ENCODE results near the gene PACRG.

PACRG gene

DNA sequence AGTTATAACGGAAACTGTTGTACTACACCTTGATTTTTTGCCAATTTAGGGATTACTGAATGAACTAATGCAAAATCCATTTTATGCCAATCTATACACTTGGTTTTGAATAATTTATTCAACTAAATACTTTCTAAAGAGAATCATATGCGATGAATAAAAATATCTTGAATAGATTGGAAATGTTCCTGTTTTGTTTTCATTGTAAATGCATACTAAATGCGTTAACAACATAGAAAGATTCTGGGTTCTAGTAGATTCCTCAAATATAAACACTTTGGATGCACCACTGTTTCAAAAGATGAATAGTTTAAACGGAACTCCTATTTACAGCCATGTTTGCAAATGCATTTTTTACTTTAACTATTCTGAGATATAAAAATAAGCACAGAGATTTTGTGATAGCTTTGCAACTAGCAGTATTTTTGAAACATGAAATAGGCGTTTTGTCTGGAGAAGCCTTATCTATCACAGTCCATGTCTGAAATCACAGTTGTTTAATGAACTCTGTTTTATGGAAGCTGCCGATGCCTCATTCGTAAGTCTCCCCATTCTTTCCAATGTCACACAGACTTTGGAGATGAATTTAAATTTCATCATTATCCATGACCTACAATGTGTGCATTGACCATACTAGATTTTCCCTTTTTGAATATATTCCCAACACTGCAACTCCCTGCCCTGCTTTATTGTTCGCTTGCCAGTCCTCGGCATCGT is 409.1 kb downstream of the PACRG start:
- H3K27ac ChIP-seq = no peak overlapping the region
- no peaks in the 10 kb centered on the region for H3K36me3 ChIP-seq
- no peak overlapping the region for H3K4me2 ChIP-seq
- H4K20me1 ChIP-seq = no peaks in the 10 kb centered on the region
- no peak for TF ChIP-seq Cebpa-rat (IDR thresholded peaks at IDR 0.05)
- H3K4me3 ChIP-seq = no peak overlapping the region
- H3K27me3 ChIP-seq = no peaks in the 10 kb centered on the region
- H3K4me1 ChIP-seq = no peaks in the 10 kb centered on the region
- H3K9me3 ChIP-seq (replicated peaks in 1 of 11) = no peaks in the 10 kb centered on the region
- no peak overlapping the region for H3K9ac ChIP-seq

GRCh38 chr6:163137398-163137881 is 409.7 kb downstream of the PACRG start:
- H3K9ac ChIP-seq = no peak overlapping the region
- H3K36me3 ChIP-seq = no peaks in the 10 kb centered on the region
- H4K20me1 ChIP-seq = no peaks in the 10 kb centered on the region
- no peak for TF ChIP-seq Cebpa-rat (IDR thresholded peaks at IDR 0.05)
- H3K27me3 ChIP-seq = no peaks in the 10 kb centered on the region
- no peaks in the 10 kb centered on the region for H3K9me3 ChIP-seq (replicated peaks in 1 of 11)
- no peak overlapping the region for H3K4me3 ChIP-seq
- H3K4me2 ChIP-seq = no peak overlapping the region
- H3K4me1 ChIP-seq = no peaks in the 10 kb centered on the region
- no peak overlapping the region for H3K27ac ChIP-seq

DNA sequence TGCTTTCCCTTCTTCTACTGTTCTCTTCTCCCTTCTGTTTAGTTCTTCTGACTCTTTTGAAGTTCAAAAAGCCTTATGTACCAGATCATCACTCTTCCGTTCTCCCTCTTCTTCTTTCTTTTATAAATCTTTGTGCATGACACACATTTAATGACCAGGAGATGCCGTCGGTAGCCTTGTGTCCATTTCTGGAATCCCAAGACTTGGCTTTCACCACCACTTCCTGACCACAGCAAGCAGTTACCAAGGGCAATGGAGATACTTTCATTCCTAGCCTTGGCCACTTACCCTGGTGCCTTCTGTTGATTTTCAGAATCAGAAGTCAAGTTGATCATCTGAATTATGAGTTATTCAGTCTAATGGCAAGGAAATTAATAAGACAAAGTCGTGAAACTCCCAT is 418.3 kb downstream of the PACRG start:
- H3K27me3 ChIP-seq = no peaks in the 10 kb centered on the region
- peaks cover 0 to 15% (median 6%) of the 10 kb centered on the region in 11 experiments; a peak in 6 of 22 replicates for H3K9me3 ChIP-seq (replicated peaks in 1 of 11)
- no peak overlapping the region for H3K27ac ChIP-seq
- TF ChIP-seq Cebpa-rat (IDR thresholded peaks at IDR 0.05) = no peak
- no peak overlapping the region for H3K4me3 ChIP-seq
- no peaks in the 10 kb centered on the region for H4K20me1 ChIP-seq
- no peak overlapping the region for H3K9ac ChIP-seq
- no peak overlapping the region for H3K4me2 ChIP-seq
- no peaks in the 10 kb centered on the region for H3K36me3 ChIP-seq
- H3K4me1 ChIP-seq = no peaks in the 10 kb centered on the region

DNA sequence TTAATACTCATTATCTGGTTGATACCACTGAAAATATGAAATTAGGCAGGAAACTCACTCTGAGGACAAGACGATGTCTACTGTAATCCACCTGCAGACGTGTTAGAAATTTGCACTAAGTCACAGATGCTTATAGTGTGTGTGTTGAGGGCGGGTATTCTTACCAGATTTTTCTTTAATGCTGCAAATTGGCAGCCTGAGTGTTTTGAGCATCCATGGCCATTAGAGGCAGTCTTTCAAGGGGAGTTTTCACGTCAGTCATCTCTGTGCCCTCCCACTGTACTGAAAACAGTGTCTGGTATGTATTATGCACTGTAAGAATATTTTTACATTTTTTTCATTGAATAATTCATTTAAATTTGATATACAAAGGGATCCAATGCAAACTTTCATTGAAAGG is 420.2 kb downstream of the PACRG start:
- no peaks in the 10 kb centered on the region for H4K20me1 ChIP-seq
- peaks cover 0 to 15% (median 6%) of the 10 kb centered on the region in 11 experiments; a peak in 6 of 22 replicates for H3K9me3 ChIP-seq (replicated peaks in 1 of 11)
- no peak for TF ChIP-seq Cebpa-rat (IDR thresholded peaks at IDR 0.05)
- H3K4me2 ChIP-seq = no peak overlapping the region
- H3K27me3 ChIP-seq = no peaks in the 10 kb centered on the region
- no peak overlapping the region for H3K27ac ChIP-seq
- H3K4me1 ChIP-seq = no peaks in the 10 kb centered on the region
- H3K9ac ChIP-seq = no peak overlapping the region
- H3K4me3 ChIP-seq = no peak overlapping the region
- no peaks in the 10 kb centered on the region for H3K36me3 ChIP-seq

GRCh38 chr6:163148451-163149278 is 420.9 kb downstream of the PACRG start:
- Histone ChIP-seq H3K9ac (no peak overlapping the region), H3K4me1 (no peaks in the 10 kb centered on the region), H3K27ac (no peak overlapping the region), H3K4me3 (no peak overlapping the region), H3K9me3 (replicated peaks in 1 of 11) (peaks cover 0 to 15% (median 6%) of the 10 kb centered on the region in 11 experiments; a peak in 6 of 22 replicates), H4K20me1 (no peaks in the 10 kb centered on the region), H3K27me3 (no peaks in the 10 kb centered on the region), H3K4me2 (no peak overlapping the region), H3K36me3 (no peaks in the 10 kb centered on the region)
- no peak for TF ChIP-seq Cebpa-rat (IDR thresholded peaks at IDR 0.05)

DNA sequence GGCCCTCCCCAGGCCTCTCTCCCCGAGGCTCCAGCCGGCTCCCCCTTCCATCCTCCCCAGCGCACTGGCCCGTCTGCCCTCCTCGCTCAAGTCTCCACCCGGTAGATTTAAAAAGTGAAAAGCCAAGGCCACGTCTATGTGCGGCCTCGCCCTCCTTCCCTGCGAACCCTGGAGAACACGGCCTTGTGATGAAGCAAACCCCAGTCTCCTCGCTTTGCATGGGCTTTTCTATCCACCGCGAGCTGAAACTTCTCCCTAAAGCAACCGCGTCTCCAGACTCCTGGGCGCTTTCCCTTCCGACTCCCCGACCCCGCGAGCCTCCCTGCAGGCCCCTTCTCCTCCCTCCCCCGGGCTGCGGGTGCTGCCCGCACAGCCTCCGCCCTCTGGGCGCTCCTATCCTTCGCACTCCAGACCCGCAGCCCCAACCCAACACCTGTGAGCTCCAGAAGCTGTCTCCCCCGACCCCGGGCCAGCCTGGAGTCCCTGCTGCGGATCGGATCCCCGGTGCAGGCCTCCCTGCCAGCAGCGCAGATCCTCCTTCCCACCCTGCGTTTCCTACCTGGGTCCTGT is 421.6 kb downstream of the PACRG start:
- Histone ChIP-seq H3K27ac (no peak overlapping the region), H3K36me3 (no peaks in the 10 kb centered on the region), H3K27me3 (no peaks in the 10 kb centered on the region), H3K4me2 (no peak overlapping the region), H4K20me1 (no peaks in the 10 kb centered on the region), H3K9me3 (replicated peaks in 1 of 11) (peaks cover 0 to 15% (median 6%) of the 10 kb centered on the region in 11 experiments; a peak in 6 of 22 replicates), H3K4me1 (no peaks in the 10 kb centered on the region), H3K4me3 (no peak overlapping the region), H3K9ac (no peak overlapping the region)
- no peak for TF ChIP-seq Cebpa-rat (IDR thresholded peaks at IDR 0.05)

- TF ChIP-seq Cebpa-rat (IDR thresholded peaks at IDR 0.05) = no peak
- H3K9ac ChIP-seq = no peak overlapping the region
- no peaks in the 10 kb centered on the region for H3K27me3 ChIP-seq
- H3K4me1 ChIP-seq = no peaks in the 10 kb centered on the region
- H3K36me3 ChIP-seq = no peaks in the 10 kb centered on the region
- H3K4me3 ChIP-seq = no peak overlapping the region
- H3K27ac ChIP-seq = no peak overlapping the region
- H3K4me2 ChIP-seq = no peak overlapping the region
- peaks cover 0 to 15% (median 6%) of the 10 kb centered on the region in 11 experiments; a peak in 6 of 22 replicates for H3K9me3 ChIP-seq (replicated peaks in 1 of 11)
- no peaks in the 10 kb centered on the region for H4K20me1 ChIP-seq
These were observed 423.4 kb downstream of the PACRG start for GRCh38 chr6:163151212-163151611.

DNA sequence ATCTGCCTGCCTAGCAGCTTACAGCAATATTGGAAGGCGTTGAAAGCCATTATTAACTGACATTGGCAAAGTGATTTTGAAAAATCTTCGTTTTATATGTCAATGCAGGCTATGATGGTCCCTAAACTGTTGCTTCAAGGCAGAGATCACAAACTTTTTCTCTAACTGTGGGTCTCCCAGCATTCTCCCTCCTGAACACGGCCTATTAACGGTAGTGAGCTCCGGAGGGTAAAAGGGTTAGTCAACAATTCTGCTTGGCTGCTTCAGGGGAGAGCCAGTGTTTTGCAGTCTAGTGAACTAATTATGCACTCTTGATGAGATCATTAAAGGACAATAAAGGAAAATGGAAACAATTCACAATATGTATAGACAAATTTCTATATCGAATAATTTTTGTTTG is 424.9 kb downstream of the PACRG start:
- Histone ChIP-seq H3K27ac (no peak overlapping the region), H4K20me1 (no peaks in the 10 kb centered on the region), H3K9ac (no peak overlapping the region), H3K4me1 (no peaks in the 10 kb centered on the region), H3K27me3 (no peaks in the 10 kb centered on the region), H3K4me3 (no peak overlapping the region), H3K36me3 (no peaks in the 10 kb centered on the region), H3K4me2 (no peak overlapping the region), H3K9me3 (replicated peaks in 1 of 11) (peaks cover 0 to 15% (median 6%) of the 10 kb centered on the region in 11 experiments; a peak in 6 of 22 replicates)
- no peak for TF ChIP-seq Cebpa-rat (IDR thresholded peaks at IDR 0.05)

DNA sequence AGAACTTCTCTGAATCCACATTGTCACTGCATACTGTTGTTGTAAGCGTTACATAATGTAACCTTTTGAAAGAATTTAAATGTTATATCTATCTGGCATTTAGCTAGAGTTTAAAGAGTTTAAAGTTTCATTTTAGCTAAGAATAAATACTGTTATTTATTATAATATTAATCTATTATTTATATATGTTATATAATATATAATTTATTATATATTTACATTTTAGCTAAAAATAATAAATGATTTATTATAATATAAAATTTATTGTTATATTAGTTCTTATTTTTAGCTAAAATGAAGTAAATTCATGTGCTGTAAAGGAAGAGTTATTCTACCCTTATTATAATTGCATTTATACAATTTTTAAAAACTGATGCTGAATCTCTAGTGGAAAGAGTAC is 431.3 kb downstream of the PACRG start:
- Histone ChIP-seq H4K20me1 (no peaks in the 10 kb centered on the region), H3K9me3 (replicated peaks in 1 of 11) (no peaks in the 10 kb centered on the region; a peak in 1 of 22 replicates), H3K9ac (no peak overlapping the region), H3K4me3 (no peak overlapping the region), H3K27ac (no peak overlapping the region), H3K36me3 (no peaks in the 10 kb centered on the region), H3K4me1 (no peaks in the 10 kb centered on the region), H3K4me2 (no peak overlapping the region), H3K27me3 (no peaks in the 10 kb centered on the region)
- TF ChIP-seq Cebpa-rat (IDR thresholded peaks at IDR 0.05) = no peak

All from BLaER1 treated with 17β-estradiol and CSF1 and Interleukin-3, amounts not matched to agents 10 nM and 100 nM (cell line).